Endothelial cell of umbilical vein (primary cell): ENCODE measurements around the gene ARHGEF17. TPM values are rescaled to one million over a fixed set of nuclear protein-coding genes. Genes with fewer than 3 reads are reported as not detected.

Experiments used
- BruUV-seq: library from RNA; stranded (reverse); fragments of 400-500 nt; replicated peaks from 2 replicates; lab custom pipeline; 2021; lab: Mats Ljungman, UMichigan
- CTCF ChIA-PET: fragments of 300-600, 350-600 bp; sonication (Branson Sonifier 250); formaldehyde crosslinking; loops from one replicate; lab custom pipeline; 2021; ENCODE audit warnings: antibody characterized with exemption, inconsistent platforms; lab: Charles Lee
- POLR2A ChIA-PET: fragments of 300-600, 350-600 bp; sonication (Branson Sonifier 250); formaldehyde crosslinking; loops from one replicate; lab custom pipeline; 2021; ENCODE audit warnings: antibody characterized with exemption, inconsistent platforms; lab: Charles Lee
- DNase-seq: peaks from one replicate; pipeline ENCODE4 v3.0.0-alpha.2; 2011; ENCODE audit warnings: low read depth, low spot score
- FAIRE-seq: peaks from 2 replicates; lab custom pipeline; 2011; peaks lifted over from hg19 to GRCh38; lab: Jason Lieb, UNC
- H2AFZ ChIP-seq: 2 replicates; pipeline ENCODE4 v1.6.0; 2012; ENCODE audit warnings: low read depth, low read length, control low read depth, inconsistent platforms
- H3K27ac ChIP-seq: 2 replicates; pipeline ENCODE4 v1.5.1; 2011; ENCODE audit warnings: low read depth, mild to moderate bottlenecking, control low read depth, low read length, moderate library complexity; ENCODE audit not compliant: insufficient read depth
- H3K27me3 ChIP-seq, 2 experiments: 2 replicates each; pipeline versions ENCODE4 v1.6.0 to v1.6.1; 2011; ENCODE audit warnings: low read length in 2 of 2, mixed read lengths in 1 of 2; ENCODE audit not compliant: control insufficient read depth in 2 of 2, insufficient read depth in 2 of 2
- H3K36me3 ChIP-seq, 2 experiments: 2 replicates in 1 of 2; 3 replicates in 1 of 2; pipeline ENCODE4 v1.5.1; 2011; ENCODE audit warnings: low read length in 2 of 2, mild to moderate bottlenecking in 1 of 2, moderate library complexity in 1 of 2; ENCODE audit not compliant: control insufficient read depth in 2 of 2, insufficient read depth in 2 of 2; ENCODE audit errors: extremely low read depth in 1 of 2
- H3K4me1 ChIP-seq: 3 replicates; pipeline ENCODE4 v1.5.1; 2011; ENCODE audit warnings: mild to moderate bottlenecking, low read length; ENCODE audit not compliant: control insufficient read depth, insufficient read depth; ENCODE audit errors: extremely low read depth
- H3K4me2 ChIP-seq: 2 replicates; pipeline ENCODE4 v1.6.1; 2011; ENCODE audit warnings: low read length, control low read depth, mixed read lengths; ENCODE audit not compliant: insufficient read depth
- H3K4me3 ChIP-seq, 3 experiments: fragments of 200-600 bp in 1 of 3; sonication (generic), shearing (Covaris generic) in 1 of 3; replicated peaks in 1 of 3; 2 replicates each; pipeline ENCODE4 v1.5.1; 2011 to 2016; ENCODE audit warnings: control low read depth in 3 of 3, low read length in 3 of 3, mild to moderate bottlenecking in 2 of 3, inconsistent platforms in 1 of 3, low read depth in 1 of 3, moderate library complexity in 1 of 3; ENCODE audit not compliant: insufficient read depth in 1 of 3
- H3K79me2 ChIP-seq: 2 replicates; pipeline ENCODE4 v1.6.0; 2012; ENCODE audit warnings: low read length, inconsistent platforms; ENCODE audit not compliant: control insufficient read depth, insufficient read depth
- H3K9ac ChIP-seq: replicated peaks from 2 replicates; pipeline ENCODE3; 2011; ENCODE audit warnings: low read length, control low read depth; ENCODE audit not compliant: insufficient read depth; ENCODE audit errors: extremely low read depth
- H3K9me1 ChIP-seq: replicated peaks from 3 replicates; pipeline ENCODE4 v1.6.0; 2011; ENCODE audit warnings: mild to moderate bottlenecking, low read length; ENCODE audit not compliant: control insufficient read depth, insufficient read depth; ENCODE audit errors: extremely low read depth
- H3K9me3 ChIP-seq: replicated peaks from 2 replicates; pipeline ENCODE4 v1.5.1; 2012; ENCODE audit warnings: low read length, inconsistent platforms; ENCODE audit not compliant: control insufficient read depth, insufficient read depth
- H4K20me1 ChIP-seq: replicated peaks from 2 replicates; pipeline ENCODE3; 2011; ENCODE audit warnings: mild to moderate bottlenecking, low read length; ENCODE audit not compliant: control insufficient read depth, insufficient read depth; ENCODE audit errors: extremely low read depth
- CTCF ChIP-seq, 2 donors: IDR thresholded peaks; 1 replicate in 1 of 2; 2 replicates in 1 of 2; pipeline ENCODE4 v1.5.1; 2011; ENCODE audit warnings: low read length in 2 of 2, mild to moderate bottlenecking in 2 of 2, moderate library complexity in 2 of 2, control low read depth in 1 of 2, inconsistent platforms in 1 of 2, low read depth in 1 of 2; ENCODE audit not compliant: insufficient read depth in 1 of 2; ENCODE audit errors: extremely low read depth in 1 of 2
- EZH2 ChIP-seq: IDR thresholded peaks from 2 replicates; pipeline ENCODE4 v1.6.1; 2012; ENCODE audit warnings: borderline replicate concordance, low read depth, mild to moderate bottlenecking, moderate library complexity, low read length, inconsistent platforms; ENCODE audit not compliant: severe bottlenecking
- FOS ChIP-seq: IDR thresholded peaks from 2 replicates; pipeline ENCODE4 v1.6.1; 2011; ENCODE audit warnings: mild to moderate bottlenecking, low read length, moderate library complexity, borderline replicate concordance; ENCODE audit not compliant: insufficient read depth
- GATA2 ChIP-seq: IDR thresholded peaks from 2 replicates; pipeline ENCODE4 v1.7.0; 2011; ENCODE audit warnings: low read depth, mild to moderate bottlenecking, moderate library complexity, mixed read lengths, low read length; ENCODE audit not compliant: insufficient read length, insufficient read depth
- JUN ChIP-seq: IDR thresholded peaks from 2 replicates; pipeline ENCODE4 v1.6.1; 2011; ENCODE audit warnings: borderline replicate concordance, low read depth; ENCODE audit not compliant: insufficient read length, insufficient read depth
- MAX ChIP-seq: IDR thresholded peaks from 2 replicates; pipeline ENCODE4 v1.6.1; 2011; ENCODE audit not compliant: insufficient read depth, insufficient read length
- MYC ChIP-seq: IDR thresholded peaks from one replicate; pipeline ENCODE4 v1.6.1; 2011; ENCODE audit warnings: mild to moderate bottlenecking, low read depth, low read length
- POLR2A ChIP-seq: IDR thresholded peaks from 2 replicates; pipeline ENCODE4 v1.6.1; 2012; ENCODE audit warnings: low read depth, mild to moderate bottlenecking, control low read depth, low read length
- POLR2AphosphoS5 ChIP-seq: IDR thresholded peaks from 2 replicates; pipeline ENCODE4 v1.6.1; 2012; ENCODE audit warnings: low read depth, mild to moderate bottlenecking, control low read depth, low read length, moderate library complexity; ENCODE audit not compliant: insufficient read depth
- dilution Hi-C: fragments of 300-500 bp; cut with MboI; formaldehyde crosslinking; loops from one replicate; pipeline ENCODE4 v1.15.0; 2019; ENCODE audit warnings: low sequenced_read_pairs; ENCODE audit not compliant: extremely low pct_ligation_motif_present
- intact Hi-C: fragments of 100-400 bp; cut with micrococcal nuclease; formaldehyde crosslinking; loops from one replicate; pipeline ENCODE4 v1.10.0; 2022
- polyA plus RNA-seq, 4 experiments: library from polyadenylated mRNA; depleted of rRNA in 3 of 4; stranded (reverse) in 3 of 4; unstranded in 1 of 4; fragments of >200 nt; gene quantifications; 2 replicates each; pipeline versions ENCODE4 v1.2.1 to v1.2.3, GENCODE V29; 2011 to 2012; ENCODE audit warnings: missing spikeins in 1 of 4
- total RNA-seq: library from RNA; stranded (reverse); gene quantifications from 2 replicates; pipeline ENCODE4 v1.2.3, GENCODE V29; 2021

The ARHGEF17 gene
- total and polyA plus RNA-seq, 2 donors (not counting 3 experiments of a cell fraction or from before 2014, with no cell fraction given), result 74.9 to 89.9 TPM

- Histone ChIP-seq H3K27ac (no peak overlapping the region), H3K4me3 (no peak overlapping the region), H3K9me1 (no peaks in the 10 kb centered on the region), H3K9ac (no peak overlapping the region), H3K4me1 (no peaks in the 10 kb centered on the region), H3K9me3 (no peaks in the 10 kb centered on the region), H3K4me2 (no peak overlapping the region), H2AFZ (no peak overlapping the region), H4K20me1 (no peaks in the 10 kb centered on the region), H3K36me3 (peaks cover 0 to 11% of the 10 kb centered on the region in 2 experiments), H3K79me2 (no peaks in the 10 kb centered on the region), H3K27me3 (no peaks in the 10 kb centered on the region)
- intact Hi-C loops (no loop called here), dilution Hi-C loops (no loop called here)
- FAIRE-seq (no peak), DNase-seq (no peak)
- no peak for TF ChIP-seq GATA2
- TF ChIP-seq FOS, result no peak
- TF ChIP-seq MAX, result no peak
- TF ChIP-seq EZH2, result no peak
- no peak for TF ChIP-seq POLR2AphosphoS5
- no peak for TF ChIP-seq CTCF (IDR thresholded peaks at IDR 0.05; ENCODE audit: extremely low read depth in 1 of 2, insufficient read depth in 1 of 2, low read depth in 1 of 2, low read length in 2 of 2)
- TF ChIP-seq MYC, result no peak
- TF ChIP-seq JUN, result no peak
- TF ChIP-seq POLR2A, result no peak
- POLR2A ChIA-PET, result no interaction called here
- no TSS peak for BruUV-seq
- CTCF ChIA-PET, result interaction anchor here (1.0 to 1.8 kb wide), 2 partner anchors 13 to 46 kb away, joined by 3 to 6 read pairs; no protein-coding TSS in a partner anchor
Measured at GRCh38 chr11:73347067-73347466, 39.0 kb downstream of the ARHGEF17 start.
